Upper lobe of left lung (tissue), 6 donors: ENCODE results near the gene PPP2R2D. TPM values are rescaled to one million over a fixed set of nuclear protein-coding genes. Genes with fewer than 3 reads are reported as not detected.

Experiments used
- ATAC-seq, 2 donors: fragments of 200-7000 bp; cut with Tn5 transposase; one replicate each; pipeline ENCODE4 v1.9.1; 2022; ENCODE audit warnings: mild to moderate bottlenecking in 2 of 2, moderate library complexity in 2 of 2; ENCODE audit not compliant: low FRiP score in 2 of 2
- DNase-seq, 2 donors: peaks; one replicate each; pipeline ENCODE4 v3.0.0-alpha.2; 2019 to 2020
- H3K27ac ChIP-seq, 4 donors: fragments of 200-600 bp; sonication (generic); one replicate each; pipeline ENCODE4 v1.5.1; 2016 to 2019
- H3K27me3 ChIP-seq, 4 donors: fragments of 200-600 bp; sonication (generic); one replicate each; pipeline ENCODE4 v1.5.1; 2017 to 2019
- H3K36me3 ChIP-seq, 4 donors: fragments of 200-600 bp; sonication (generic); one replicate each; pipeline ENCODE4 v1.5.1; 2016 to 2019
- H3K4me1 ChIP-seq, 4 donors: fragments of 200-600 bp; sonication (generic); one replicate each; pipeline ENCODE4 v1.5.1; 2018 to 2019
- H3K4me3 ChIP-seq, 4 donors: fragments of 200-600 bp; sonication (generic); one replicate each; pipeline ENCODE4 v1.5.1; 2017 to 2019; ENCODE audit warnings: mild to moderate bottlenecking in 2 of 4, moderate library complexity in 1 of 4
- H3K9me3 ChIP-seq, 4 donors: fragments of 200-600 bp; sonication (generic); one replicate each; pipeline ENCODE4 v1.5.1; 2018 to 2019
- CTCF ChIP-seq, 6 experiments: fragments of 450-650 bp in 4 of 6; fragments of 200-600 bp in 2 of 6; sonication (generic) in 2 of 6; IDR thresholded peaks; one replicate each; pipeline ENCODE4 v1.5.1; 2016 to 2019; ENCODE audit warnings: antibody characterized with exemption in 6 of 6
- EP300 ChIP-seq, 4 donors: sonication (generic); formaldehyde crosslinking; IDR thresholded peaks; one replicate each; pipeline ENCODE4 v1.5.1; 2017; ENCODE audit warnings: antibody characterized with exemption in 4 of 4, control low read depth in 2 of 4
- POLR2A ChIP-seq, 4 donors: fragments of 450-650 bp; IDR thresholded peaks; one replicate each; pipeline ENCODE4 v1.5.1; 2016 to 2017; ENCODE audit warnings: antibody characterized with exemption in 4 of 4, mild to moderate bottlenecking in 2 of 4
- POLR2AphosphoS5 ChIP-seq, 2 donors: sonication (generic); formaldehyde crosslinking; IDR thresholded peaks; one replicate each; pipeline ENCODE4 v1.5.1; 2017; ENCODE audit warnings: antibody characterized with exemption in 2 of 2
- WGBS, 2 donors: methylation state at CpG; one replicate each; pipeline ENCODE4 v1.1.5; 2017 to 2018; 5-methylcytosine and 5-hydroxymethylcytosine counted together
- total RNA-seq, 6 donors: library from RNA; depleted of rRNA in 4 of 6; stranded (reverse); fragments of >200 nt in 4 of 6; gene quantifications; one replicate each; pipeline versions ENCODE4 v1.1.0 to v1.2.1, GENCODE V29; 2016 to 2021
- donor health status: DM: no; HTN: no; CAD: no; lungs with moderate emphysema.
- donor health status: DM: no; HTN: yes; CAD: no; lungs with severe emphysema.

PPP2R2D gene
- total RNA-seq, 6 donors from 2014 or later: 20.5 to 60.8 (median 28.7) TPM

- ATAC-seq: no peak
- Histone ChIP-seq H3K27ac (no peak overlapping the region), H3K27me3 (no peaks in the 10 kb centered on the region), H3K4me1 (no peaks in the 10 kb centered on the region), H3K4me3 (no peak overlapping the region), H3K36me3 (peaks cover 0 to 42% (median 14%) of the 10 kb centered on the region in 4 donors), H3K9me3 (no peaks in the 10 kb centered on the region)
- peak in 1 of 2 donors; percentile 73 for DNase-seq
- WGBS, 2 donors: 95% methylated on average over 20 of the region's 20 CpGs
- no peak for TF ChIP-seq EP300 (IDR thresholded peaks at IDR 0.05)
- TF ChIP-seq CTCF (IDR thresholded peaks at IDR 0.05): no peak
- TF ChIP-seq POLR2A (IDR thresholded peaks at IDR 0.05): no peak
- TF ChIP-seq POLR2AphosphoS5 (IDR thresholded peaks at IDR 0.05): no peak
Observed at GRCh38 chr10:131963350-131963749, 62.5 kb downstream of the PPP2R2D start.

GRCh38 chr10:131963811-131964210, 63.0 kb downstream of the PPP2R2D start:
- TF ChIP-seq CTCF (IDR thresholded peaks at IDR 0.05): no peak
- H3K4me1 ChIP-seq: no peaks in the 10 kb centered on the region
- H3K27ac ChIP-seq: no peak overlapping the region
- peaks cover 0 to 45% (median 14%) of the 10 kb centered on the region in 4 donors for H3K36me3 ChIP-seq
- no peak for DNase-seq
- no peaks in the 10 kb centered on the region for H3K9me3 ChIP-seq
- no peak overlapping the region for H3K4me3 ChIP-seq
- no peak for ATAC-seq
- no peaks in the 10 kb centered on the region for H3K27me3 ChIP-seq
- 86 to 91% methylated on average over 9 of the region's 9 CpGs for WGBS, 2 donors

GRCh38 chr10:131964298-131964697, 63.5 kb downstream of the PPP2R2D start:
- Histone ChIP-seq H3K4me3 (no peak overlapping the region), H3K9me3 (no peaks in the 10 kb centered on the region), H3K36me3 (peaks cover 2 to 50% (median 19%) of the 10 kb centered on the region in 4 donors), H3K27ac (no peak overlapping the region), H3K4me1 (no peaks in the 10 kb centered on the region), H3K27me3 (no peaks in the 10 kb centered on the region)
- no peak for TF ChIP-seq CTCF (IDR thresholded peaks at IDR 0.05)
- no peak for TF ChIP-seq EP300 (IDR thresholded peaks at IDR 0.05)
- no peak for TF ChIP-seq POLR2A (IDR thresholded peaks at IDR 0.05)
- no peak for TF ChIP-seq POLR2AphosphoS5 (IDR thresholded peaks at IDR 0.05)
- ATAC-seq: no peak
- 93 to 95% methylated on average over 9 of the region's 9 CpGs for WGBS, 2 donors
- DNase-seq: no peak

GRCh38 chr10:131968949-131969348, 68.1 kb downstream of the PPP2R2D start:
- no peaks in the 10 kb centered on the region for H3K27me3 ChIP-seq
- H3K9me3 ChIP-seq: no peaks in the 10 kb centered on the region
- peaks cover 11 to 69% (median 33%) of the 10 kb centered on the region in 4 donors for H3K36me3 ChIP-seq
- WGBS, 2 donors: 93% methylated on average over 13 of the region's 13 CpGs
- H3K4me3 ChIP-seq: no peak overlapping the region
- H3K27ac ChIP-seq: no peak overlapping the region
- ATAC-seq: no peak
- TF ChIP-seq CTCF (IDR thresholded peaks at IDR 0.05): no peak
- DNase-seq: no peak
- H3K4me1 ChIP-seq: peaks cover 11 to 15% (median 13%) of the 10 kb centered on the region in 4 donors

DNA sequence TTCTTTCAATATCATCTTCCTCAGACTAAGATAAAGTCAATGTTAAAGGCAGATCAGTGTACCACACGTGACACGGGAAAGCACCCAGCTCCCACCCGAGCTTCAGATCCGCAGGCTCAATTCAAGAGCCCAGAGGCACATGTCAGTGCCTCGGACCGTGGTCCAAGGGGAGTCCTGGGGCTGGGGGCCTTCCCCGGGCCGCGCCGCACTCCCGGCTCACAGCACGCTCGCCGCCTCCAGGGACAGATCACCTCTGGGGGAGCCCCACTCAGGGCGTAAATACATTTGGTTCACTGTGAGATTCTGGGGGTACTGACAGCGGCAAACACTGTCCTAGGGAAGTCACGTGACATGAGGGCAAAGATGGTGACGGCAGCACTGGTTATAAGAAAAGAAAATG, 70.1 kb downstream of the PPP2R2D start:
- peaks cover 11 to 62% (median 30%) of the 10 kb centered on the region in 4 donors for H3K36me3 ChIP-seq
- 94 to 96% methylated on average over 18 of the region's 18 CpGs for WGBS, 2 donors
- H3K9me3 ChIP-seq: no peaks in the 10 kb centered on the region
- DNase-seq (peak in 1 of 2 donors; percentile 83), ATAC-seq (no peak)
- TF ChIP-seq CTCF (IDR thresholded peaks at IDR 0.05): no peak
- TF ChIP-seq POLR2A (IDR thresholded peaks at IDR 0.05): no peak
- TF ChIP-seq POLR2AphosphoS5 (IDR thresholded peaks at IDR 0.05): no peak
- TF ChIP-seq EP300 (IDR thresholded peaks at IDR 0.05): no peak
- no peak overlapping the region for H3K4me3 ChIP-seq
- no peak overlapping the region for H3K27ac ChIP-seq
- peaks cover 11 to 15% (median 13%) of the 10 kb centered on the region in 4 donors for H3K4me1 ChIP-seq
- no peaks in the 10 kb centered on the region for H3K27me3 ChIP-seq
